Brain microvascular endothelial cell (primary cell): Measurements from ENCODE around the gene OR10A3.
A peak's percentile ranks its signal among the peaks of the same experiment; 100 is the strongest.

Experiments
- DNase-seq: peaks from one replicate; pipeline ENCODE4 v3.0.0-alpha.2; 2020
- H3K27ac ChIP-seq: fragments of 250-450 bp; sonication (Bioruptor Pico); 2 replicates; pipeline ENCODE4 v1.5.1; 2020; ENCODE audit warnings: mild to moderate bottlenecking, moderate library complexity
- H3K27me3 ChIP-seq: fragments of 250-450 bp; sonication (Bioruptor Pico); replicated peaks from 2 replicates; pipeline ENCODE4 v1.5.1; 2020; ENCODE audit warnings: mild to moderate bottlenecking
- H3K36me3 ChIP-seq: fragments of 250-450 bp; sonication (Bioruptor Pico); replicated peaks from 2 replicates; pipeline ENCODE4 v1.5.1; 2020; ENCODE audit warnings: mild to moderate bottlenecking
- H3K4me3 ChIP-seq: 2 replicates; pipeline ENCODE4 v1.5.1; 2011; ENCODE audit warnings: low read depth, mild to moderate bottlenecking, control low read depth, low read length, moderate library complexity
- in situ Hi-C: cut with HindIII; loops from 2 replicates; pipeline ENCODE4 v1.10.0; 2017; ENCODE audit warnings: low sequenced_read_pairs, low pct_ligation_motif_present
- TF ChIP-seq, protein P1 (sequence below): IDR thresholded peaks from 2 replicates; pipeline ENCODE4 v1.5.1; 2011; ENCODE audit warnings: low read depth, mild to moderate bottlenecking, moderate library complexity, low read length, control low read depth, inconsistent platforms; ENCODE audit errors: missing control alignments

OR10A3 gene

GRCh38 chr11:7977232-7977917, 35.9 kb upstream of the OR10A3 start:
- in situ Hi-C loops = no loop called here
- DNase-seq = peak; percentile 74
- Histone ChIP-seq H3K36me3 (no peaks in the 10 kb centered on the region), H3K27me3 (no peaks in the 10 kb centered on the region), H3K4me3 (no peak overlapping the region), H3K27ac (peak overlapping the region; percentile 38)
- TF ChIP-seq, protein P1, sequence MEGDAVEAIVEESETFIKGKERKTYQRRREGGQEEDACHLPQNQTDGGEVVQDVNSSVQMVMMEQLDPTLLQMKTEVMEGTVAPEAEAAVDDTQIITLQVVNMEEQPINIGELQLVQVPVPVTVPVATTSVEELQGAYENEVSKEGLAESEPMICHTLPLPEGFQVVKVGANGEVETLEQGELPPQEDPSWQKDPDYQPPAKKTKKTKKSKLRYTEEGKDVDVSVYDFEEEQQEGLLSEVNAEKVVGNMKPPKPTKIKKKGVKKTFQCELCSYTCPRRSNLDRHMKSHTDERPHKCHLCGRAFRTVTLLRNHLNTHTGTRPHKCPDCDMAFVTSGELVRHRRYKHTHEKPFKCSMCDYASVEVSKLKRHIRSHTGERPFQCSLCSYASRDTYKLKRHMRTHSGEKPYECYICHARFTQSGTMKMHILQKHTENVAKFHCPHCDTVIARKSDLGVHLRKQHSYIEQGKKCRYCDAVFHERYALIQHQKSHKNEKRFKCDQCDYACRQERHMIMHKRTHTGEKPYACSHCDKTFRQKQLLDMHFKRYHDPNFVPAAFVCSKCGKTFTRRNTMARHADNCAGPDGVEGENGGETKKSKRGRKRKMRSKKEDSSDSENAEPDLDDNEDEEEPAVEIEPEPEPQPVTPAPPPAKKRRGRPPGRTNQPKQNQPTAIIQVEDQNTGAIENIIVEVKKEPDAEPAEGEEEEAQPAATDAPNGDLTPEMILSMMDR = no peak

- DNase-seq = no peak
- Histone ChIP-seq H3K4me3 (no peak overlapping the region), H3K36me3 (no peaks in the 10 kb centered on the region), H3K27ac (no peak overlapping the region), H3K27me3 (no peaks in the 10 kb centered on the region)
- in situ Hi-C loops = no loop called here
- TF ChIP-seq, protein P1 = no peak
Observed at GRCh38 chr11:7974668-7975067, 33.2 kb upstream of the OR10A3 start.

DNA sequence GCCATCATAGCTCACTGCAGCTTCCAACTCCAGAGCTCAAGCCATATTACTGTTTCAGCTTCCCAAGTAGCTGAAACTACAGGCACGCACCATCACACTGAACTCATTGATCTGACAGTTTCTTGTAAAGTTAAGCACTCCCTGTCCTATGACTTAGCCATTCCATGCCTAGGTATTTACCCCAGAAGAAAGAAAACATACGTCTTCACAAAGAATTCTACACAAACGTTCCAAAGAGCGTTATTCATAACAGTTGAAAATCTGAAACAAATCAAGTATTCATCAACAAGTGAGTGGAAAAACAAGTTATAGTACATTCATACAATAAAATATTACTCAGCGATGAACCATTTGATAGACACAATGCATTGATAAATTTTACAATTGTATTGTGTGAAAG, 31.5 kb upstream of the OR10A3 start:
- DNase-seq = no peak
- Histone ChIP-seq H3K27me3 (no peaks in the 10 kb centered on the region), H3K4me3 (no peak overlapping the region), H3K27ac (no peak overlapping the region), H3K36me3 (no peaks in the 10 kb centered on the region)
- in situ Hi-C loops = no loop called here
- TF ChIP-seq, protein P1 = no peak

GRCh38 chr11:7971846-7972245, 30.3 kb upstream of the OR10A3 start:
- TF ChIP-seq, protein P1 = no peak
- in situ Hi-C loops = no loop called here
- DNase-seq = no peak
- no peaks in the 10 kb centered on the region for H3K36me3 ChIP-seq
- no peak overlapping the region for H3K27ac ChIP-seq
- no peaks in the 10 kb centered on the region for H3K27me3 ChIP-seq
- no peak overlapping the region for H3K4me3 ChIP-seq

- Histone ChIP-seq H3K27me3 (no peaks in the 10 kb centered on the region), H3K27ac (no peak overlapping the region), H3K4me3 (no peak overlapping the region), H3K36me3 (no peaks in the 10 kb centered on the region)
- in situ Hi-C loops = no loop called here
- TF ChIP-seq, protein P1 = no peak
- DNase-seq = no peak
Observed at GRCh38 chr11:7969756-7970646, 28.5 kb upstream of the OR10A3 start.
